Transverse colon (tissue), 4 donors: ENCODE measurements around the gene FGR. TPM values are rescaled to one million over a fixed set of nuclear protein-coding genes. Genes with fewer than 3 reads are reported as not detected.
"Not testable (repeated sequence)": the region's sequence is repeated elsewhere in the genome, so short reads cannot be mapped to it uniquely, and the experiment has no call there.

ENCODE experiments used
- DNase-seq: peaks from one replicate; pipeline ENCODE4 v3.0.0-alpha.2; 2019
- H3K27ac ChIP-seq, 4 donors: fragments of 200-600 bp; sonication (generic); 2 replicates each; pipeline ENCODE4 v1.5.1; 2016 to 2018; ENCODE audit warnings: inconsistent platforms in 4 of 4
- H3K27me3 ChIP-seq: fragments of 200-600 bp; sonication (generic); 2 replicates; pipeline ENCODE4 v1.5.1; 2017; ENCODE audit warnings: inconsistent platforms
- H3K36me3 ChIP-seq, 4 donors: fragments of 200-600 bp; sonication (generic); 2 replicates each; pipeline ENCODE4 v1.5.1; 2017 to 2019; ENCODE audit warnings: inconsistent platforms in 4 of 4
- H3K4me1 ChIP-seq, 4 donors: fragments of 200-600 bp; sonication (generic); 2 replicates each; pipeline ENCODE4 v1.5.1; 2017 to 2020; ENCODE audit warnings: inconsistent platforms in 4 of 4
- H3K4me3 ChIP-seq, 4 donors: fragments of 200-600 bp; sonication (generic); 1 replicate in 1 of 4; 2 replicates in 3 of 4; pipeline versions ENCODE4 v1.5.1 to v1.6.1; 2017 to 2019; ENCODE audit warnings: inconsistent platforms in 4 of 4
- H3K9me3 ChIP-seq, 2 donors: fragments of 200-600 bp; sonication (generic); 2 replicates each; pipeline ENCODE4 v1.5.1; 2017 to 2019; ENCODE audit warnings: inconsistent platforms in 2 of 2
- CTCF ChIP-seq, 5 experiments: fragments of 200-600 bp in 3 of 5; fragments of 450-650 bp in 2 of 5; sonication (generic) in 3 of 5; IDR thresholded peaks; 1 replicate in 2 of 5; 2 replicates in 3 of 5; pipeline ENCODE4 v1.5.1; 2016 to 2017; ENCODE audit warnings: antibody characterized with exemption in 5 of 5, inconsistent platforms in 3 of 5, mild to moderate bottlenecking in 2 of 5, moderate library complexity in 1 of 5
- EP300 ChIP-seq: sonication (generic); formaldehyde crosslinking; IDR thresholded peaks from one replicate; pipeline ENCODE4 v1.6.1; 2017; ENCODE audit warnings: antibody characterized with exemption, low read depth
- POLR2A ChIP-seq: fragments of 450-650 bp; IDR thresholded peaks from one replicate; pipeline ENCODE4 v1.6.1; 2016; ENCODE audit warnings: antibody characterized with exemption, mild to moderate bottlenecking, moderate library complexity
- POLR2AphosphoS5 ChIP-seq, 3 donors: sonication (generic); formaldehyde crosslinking; IDR thresholded peaks; one replicate each; pipeline ENCODE4 v1.6.1; 2016; ENCODE audit warnings: antibody characterized with exemption in 3 of 3
- WGBS, 2 donors: methylation state at CpG; one replicate each; pipeline ENCODE4 v1.1.5; 2018; ENCODE audit warnings: low coverage in 1 of 2; 5-methylcytosine and 5-hydroxymethylcytosine counted together
- in situ Hi-C, 4 donors: fragments of 200-750 bp; cut with MboI; loops; one replicate each; pipeline versions ENCODE4 v1.15.0 to v1.15.1; 2017; ENCODE audit warnings: low sequenced_read_pairs in 3 of 4, low pct_ligation_motif_present in 1 of 4, low pct_unique_long_range_greater_than_20kb in 1 of 4
- intact Hi-C: fragments of 100-400 bp; cut with DNase I; formaldehyde crosslinking; loops from one replicate; pipeline ENCODE4 v1.15.1; 2023; ENCODE audit warnings: low total_unique reads
- total RNA-seq, 4 donors: library from RNA; depleted of rRNA; stranded (reverse); fragments of >200 nt; gene quantifications; one replicate each; pipeline ENCODE4 v1.1.0, GENCODE V29; 2016

FGR gene
- total RNA-seq: 1 to 10 TPM; 2.2 to 8.8 (median 5.8) TPM

- Histone ChIP-seq H3K36me3 (no peaks in the 10 kb centered on the region), H3K4me1 (peaks cover 0 to 31% (median 19%) of the 10 kb centered on the region in 4 donors), H3K27ac (peak within 1 kb of the TSS; percentile 35 to 69 (median 60)), H3K27me3 (peaks cover 31% of the 10 kb centered on the region), H3K9me3 (no peaks in the 10 kb centered on the region), H3K4me3 (peak within 1 kb of the TSS; percentile 4 to 51 (median 30))
- TF ChIP-seq POLR2AphosphoS5 (IDR thresholded peaks at IDR 0.05): no peak
- no peak for TF ChIP-seq POLR2A
- TF ChIP-seq CTCF (IDR thresholded peaks at IDR 0.05): no peak
- no peak for TF ChIP-seq EP300
- no peak for DNase-seq
- in situ Hi-C loops (no loop called here), intact Hi-C loops (no loop called here)
- WGBS, 2 donors: 47% methylated on average over 16 of the region's 28 CpGs; no CpG with 5 or more reads in 1 of the 2 donors
These were observed at the start of gene FGR for GRCh38 chr1:27634985-27635367. TSS of gene FGR (minus strand) at chr1:27635185. CDS start at chr1:27623916, 11,269 bp downstream.

- DNase-seq: no peak
- Histone ChIP-seq H3K9me3 (peaks cover 17 to 18% of the 10 kb centered on the region in 2 donors), H3K4me3 (no peak overlapping the region), H3K36me3 (no peaks in the 10 kb centered on the region), H3K27me3 (no peaks in the 10 kb centered on the region), H3K4me1 (no peaks in the 10 kb centered on the region), H3K27ac (no peak overlapping the region)
- in situ Hi-C loops (no loop called here), intact Hi-C loops (no loop called here)
- 91 to 93% methylated on average over 2 of the region's 2 CpGs for WGBS, 2 donors
- TF ChIP-seq POLR2AphosphoS5 (IDR thresholded peaks at IDR 0.05) (no peak), POLR2A (no peak), CTCF (IDR thresholded peaks at IDR 0.05) (no peak), EP300 (no peak)
These were observed 49.2 kb upstream of the FGR start for GRCh38 chr1:27684176-27684575.

GRCh38 chr1:27682351-27682944 lies 47.5 kb upstream of the FGR start:
- in situ Hi-C loops: no loop called here
- Histone ChIP-seq H3K36me3 (no peaks in the 10 kb centered on the region), H3K27me3 (no peaks in the 10 kb centered on the region), H3K27ac (no peak overlapping the region), H3K4me1 (no peaks in the 10 kb centered on the region), H3K4me3 (no peak overlapping the region), H3K9me3 (peaks cover 17 to 18% of the 10 kb centered on the region in 2 donors)
- no peak for DNase-seq
- TF ChIP-seq CTCF (IDR thresholded peaks at IDR 0.05) (no peak), EP300 (no peak), POLR2A (no peak), POLR2AphosphoS5 (IDR thresholded peaks at IDR 0.05) (no peak)
- 63 to 65% methylated on average over 3 to 5 of the region's 5 CpGs for WGBS, 2 donors
- intact Hi-C loops: no loop called here

GRCh38 chr1:27681580-27681979 lies 46.6 kb upstream of the FGR start:
- peaks cover 17 to 18% of the 10 kb centered on the region in 2 donors for H3K9me3 ChIP-seq
- intact Hi-C loops, H3K27ac ChIP-seq, in situ Hi-C loops, H3K27me3 ChIP-seq, H3K36me3 ChIP-seq, DNase-seq, H3K4me3 ChIP-seq, H3K4me1 ChIP-seq: not testable (repeated sequence)
- WGBS, 2 donors: 95 to 98% methylated on average over 4 of the region's 4 CpGs

- H3K4me1 ChIP-seq, in situ Hi-C loops, H3K36me3 ChIP-seq, intact Hi-C loops, H3K27ac ChIP-seq, DNase-seq, H3K27me3 ChIP-seq, H3K4me3 ChIP-seq: not testable (repeated sequence)
- H3K9me3 ChIP-seq: peaks cover 17 to 18% of the 10 kb centered on the region in 2 donors
- 90% methylated on average over 2 of the region's 2 CpGs; no CpG with 5 or more reads in 1 of the 2 donors for WGBS, 2 donors
These were observed 45.3 kb upstream of the FGR start for GRCh38 chr1:27680225-27680791.
